KOPT-K1 (cell line): ENCODE data around the gene KRT23.

Experiments
- H3K27ac ChIP-seq: fragments of 200-600 bp; sonication (generic); 2 replicates; pipeline ENCODE4 v1.5.1; 2016; ENCODE audit warnings: antibody characterized with exemption, mild to moderate bottlenecking, low read depth, low read length; ENCODE audit not compliant: poor library complexity, severe bottlenecking
- H3K36me3 ChIP-seq: fragments of 200-600 bp; sonication (generic); 2 replicates; pipeline ENCODE4 v1.5.1; 2017; ENCODE audit warnings: antibody characterized with exemption, mild to moderate bottlenecking, low read length, moderate library complexity; ENCODE audit not compliant: insufficient read depth
- H3K9me3 ChIP-seq: fragments of 200-600 bp; sonication (generic); 2 replicates; pipeline ENCODE4 v1.5.1; 2017; ENCODE audit warnings: antibody characterized with exemption, low read length, mild to moderate bottlenecking; ENCODE audit not compliant: insufficient read depth, poor library complexity, severe bottlenecking

The KRT23 gene

DNA sequence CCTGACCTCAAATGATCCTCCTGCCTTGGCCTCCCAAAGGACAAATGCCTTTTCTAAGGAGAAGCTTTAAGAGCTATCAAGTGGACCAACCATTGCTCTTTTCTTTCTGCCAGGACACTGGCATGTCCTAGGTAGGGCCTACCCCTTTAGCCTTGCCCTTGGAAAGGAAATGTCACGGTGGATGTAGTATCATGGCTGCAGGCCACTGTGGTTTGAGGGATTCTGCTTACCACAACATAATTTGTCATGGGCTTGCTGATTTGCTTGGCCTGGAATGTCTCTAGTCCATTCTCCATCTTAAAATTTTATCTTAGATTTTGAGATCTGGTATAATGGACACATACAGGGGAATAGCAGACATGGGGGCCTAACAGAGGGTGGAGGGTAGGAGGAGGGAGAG, 58.4 kb downstream of the KRT23 start:
- no peak overlapping the region for H3K27ac ChIP-seq
- no peaks in the 10 kb centered on the region for H3K36me3 ChIP-seq
- no peaks in the 10 kb centered on the region for H3K9me3 ChIP-seq

GRCh38 chr17:40878044-40878443, 59.4 kb downstream of the KRT23 start:
- Histone ChIP-seq H3K36me3 (no peaks in the 10 kb centered on the region), H3K27ac (no peak overlapping the region), H3K9me3 (no peaks in the 10 kb centered on the region)

GRCh38 chr17:40873801-40874200, 63.6 kb downstream of the KRT23 start:
- Histone ChIP-seq H3K36me3 (no peaks in the 10 kb centered on the region), H3K27ac (no peak overlapping the region), H3K9me3 (no peaks in the 10 kb centered on the region)

GRCh38 chr17:40873255-40873654, 64.2 kb downstream of the KRT23 start:
- no peak overlapping the region for H3K27ac ChIP-seq
- no peaks in the 10 kb centered on the region for H3K9me3 ChIP-seq
- no peaks in the 10 kb centered on the region for H3K36me3 ChIP-seq
